HG03439 (cell line): ENCODE results near the gene GBA3.

ENCODE experiments used
- ATAC-seq: cut with Tn5 transposase; IDR thresholded peaks from one replicate; pipeline ENCODE4 v1.9.1; 2021; ENCODE audit warnings: mild to moderate bottlenecking, moderate library complexity; ENCODE audit not compliant: unreplicated experiment

The GBA3 gene

GRCh38 chr4:22778547-22779163 lies 85.9 kb downstream of the GBA3 start:
- no peak for ATAC-seq

- no peak for ATAC-seq
These were observed 87.6 kb downstream of the GBA3 start for GRCh38 chr4:22780317-22780716.

GRCh38 chr4:22780797-22781196 lies 88.1 kb downstream of the GBA3 start:
- ATAC-seq = no peak

GRCh38 chr4:22787753-22788375 lies 95.1 kb downstream of the GBA3 start:
- ATAC-seq = no peak

GRCh38 chr4:22790631-22791030 lies 97.9 kb downstream of the GBA3 start:
- ATAC-seq = no peak

- ATAC-seq = no peak
These were observed 102.0 kb downstream of the GBA3 start for GRCh38 chr4:22794732-22795131.

GRCh38 chr4:22801391-22801790 lies 108.7 kb downstream of the GBA3 start:
- ATAC-seq = no peak

GRCh38 chr4:22802876-22803275 lies 110.1 kb downstream of the GBA3 start:
- no peak for ATAC-seq

GRCh38 chr4:22803512-22803911 lies 110.8 kb downstream of the GBA3 start:
- no peak for ATAC-seq

GRCh38 chr4:22814906-22815305 lies 122.2 kb downstream of the GBA3 start:
- no peak for ATAC-seq

- no peak for ATAC-seq
These were observed 131.4 kb downstream of the GBA3 start for GRCh38 chr4:22824091-22824490.

GRCh38 chr4:22842360-22843018 lies 149.8 kb downstream of the GBA3 start:
- no peak for ATAC-seq

GRCh38 chr4:22848332-22848731 lies 155.6 kb downstream of the GBA3 start:
- no peak for ATAC-seq

- ATAC-seq = no peak
These were observed 157.3 kb downstream of the GBA3 start for GRCh38 chr4:22850055-22850454.

- ATAC-seq = no peak
These were observed 157.9 kb downstream of the GBA3 start for GRCh38 chr4:22850630-22851029.

GRCh38 chr4:22857411-22857810 lies 164.7 kb downstream of the GBA3 start:
- no peak for ATAC-seq

GRCh38 chr4:22859318-22859717 lies 166.6 kb downstream of the GBA3 start:
- ATAC-seq = no peak
